Colonic mucosa (tissue), 4 donors: ENCODE data around the gene LY6G6C. TPM values are rescaled to one million over a fixed set of nuclear protein-coding genes. Genes with fewer than 3 reads are reported as not detected.

Experiments
- DNase-seq: peaks from one replicate; pipeline ENCODE4 v3.0.0-alpha.2; 2020
- H3K27ac ChIP-seq: fragments of 200-600 bp; one replicate; pipeline ENCODE4 v1.8.0; 2021
- H3K27me3 ChIP-seq: fragments of 200-600 bp; one replicate; pipeline ENCODE4 v1.8.0; 2021
- H3K36me3 ChIP-seq: fragments of 200-600 bp; one replicate; pipeline ENCODE4 v1.8.0; 2021
- H3K4me1 ChIP-seq: fragments of 200-600 bp; one replicate; pipeline ENCODE4 v1.8.0; 2021; ENCODE audit warnings: mild to moderate bottlenecking
- H3K4me3 ChIP-seq: fragments of 200-600 bp; one replicate; pipeline ENCODE4 v1.8.0; 2021
- H3K9ac ChIP-seq, 2 donors: one replicate each; pipeline ENCODE4 v1.7.0; 2013; ENCODE audit warnings: control low read depth in 2 of 2, low read depth in 2 of 2, low read length in 2 of 2
- H3K9me3 ChIP-seq: fragments of 200-600 bp; one replicate; pipeline ENCODE4 v1.8.0; 2021
- intact Hi-C: fragments of 100-400 bp; cut with DNase I; formaldehyde crosslinking; loops from one replicate; pipeline ENCODE4 v1.14.1; 2022
- total RNA-seq, 2 donors: library from RNA; stranded (reverse); fragmentation: NEBNext Ultra II Directional in 1 of 2; extraction: Animal tissue kit (Norgen Biotek cat#: 25700) in 1 of 2; gene quantifications; one replicate each; pipeline ENCODE4 v1.2.1, GENCODE V29; 2021
- TF ChIP-seq, protein P1 (sequence below): fragments of 200-600 bp; IDR thresholded peaks from one replicate; pipeline ENCODE4 v1.8.0; 2022; ENCODE audit warnings: antibody characterized with exemption, mild to moderate bottlenecking
- donor health status: healthy.
- donor health status: DM: no; HTN: no; CAD: no.
- donor health status: DM: no; HTN: no; CAD: no.

The LY6G6C gene
- total RNA-seq, 2 donors from 2014 or later = 2.3 TPM; not detected in 1

- Histone ChIP-seq H3K9me3 (no peaks in the 10 kb centered on the region), H3K27ac (no peak overlapping the region), H3K4me3 (no peak overlapping the region), H3K9ac (no peak overlapping the region), H3K4me1 (no peaks in the 10 kb centered on the region), H3K27me3 (no peaks in the 10 kb centered on the region), H3K36me3 (no peaks in the 10 kb centered on the region)
- DNase-seq = no peak
- intact Hi-C loops = loop anchor here (10.0 kb wide), 1 partner anchor 192 kb away; the partner anchor contains the start of genes NELFE and SKIC2
- TF ChIP-seq, protein P1, sequence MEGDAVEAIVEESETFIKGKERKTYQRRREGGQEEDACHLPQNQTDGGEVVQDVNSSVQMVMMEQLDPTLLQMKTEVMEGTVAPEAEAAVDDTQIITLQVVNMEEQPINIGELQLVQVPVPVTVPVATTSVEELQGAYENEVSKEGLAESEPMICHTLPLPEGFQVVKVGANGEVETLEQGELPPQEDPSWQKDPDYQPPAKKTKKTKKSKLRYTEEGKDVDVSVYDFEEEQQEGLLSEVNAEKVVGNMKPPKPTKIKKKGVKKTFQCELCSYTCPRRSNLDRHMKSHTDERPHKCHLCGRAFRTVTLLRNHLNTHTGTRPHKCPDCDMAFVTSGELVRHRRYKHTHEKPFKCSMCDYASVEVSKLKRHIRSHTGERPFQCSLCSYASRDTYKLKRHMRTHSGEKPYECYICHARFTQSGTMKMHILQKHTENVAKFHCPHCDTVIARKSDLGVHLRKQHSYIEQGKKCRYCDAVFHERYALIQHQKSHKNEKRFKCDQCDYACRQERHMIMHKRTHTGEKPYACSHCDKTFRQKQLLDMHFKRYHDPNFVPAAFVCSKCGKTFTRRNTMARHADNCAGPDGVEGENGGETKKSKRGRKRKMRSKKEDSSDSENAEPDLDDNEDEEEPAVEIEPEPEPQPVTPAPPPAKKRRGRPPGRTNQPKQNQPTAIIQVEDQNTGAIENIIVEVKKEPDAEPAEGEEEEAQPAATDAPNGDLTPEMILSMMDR = no peak
Measured at GRCh38 chr6:31762878-31763618, 41.5 kb upstream of the LY6G6C start.

- intact Hi-C loops = loop anchor here (10.0 kb wide), 1 partner anchor 192 kb away; the partner anchor contains the start of genes NELFE and SKIC2
- no peaks in the 10 kb centered on the region for H3K27me3 ChIP-seq
- TF ChIP-seq, protein P1 = no peak
- H3K9ac ChIP-seq = no peak within 1 kb of the TSS
- no peak within 1 kb of the TSS for H3K4me3 ChIP-seq
- no peak within 1 kb of the TSS for H3K27ac ChIP-seq
- DNase-seq = no peak
- H3K4me1 ChIP-seq = no peaks in the 10 kb centered on the region
- H3K9me3 ChIP-seq = no peaks in the 10 kb centered on the region
- H3K36me3 ChIP-seq = no peaks in the 10 kb centered on the region
Measured at GRCh38 chr6:31762356-31762755, 40.8 kb upstream of the LY6G6C start, which contains the start of gene SAPCD1. Gene SAPCD1 (plus strand): TSS chr6:31762656. CDS start chr6:31763055, 399 bp downstream.

DNA sequence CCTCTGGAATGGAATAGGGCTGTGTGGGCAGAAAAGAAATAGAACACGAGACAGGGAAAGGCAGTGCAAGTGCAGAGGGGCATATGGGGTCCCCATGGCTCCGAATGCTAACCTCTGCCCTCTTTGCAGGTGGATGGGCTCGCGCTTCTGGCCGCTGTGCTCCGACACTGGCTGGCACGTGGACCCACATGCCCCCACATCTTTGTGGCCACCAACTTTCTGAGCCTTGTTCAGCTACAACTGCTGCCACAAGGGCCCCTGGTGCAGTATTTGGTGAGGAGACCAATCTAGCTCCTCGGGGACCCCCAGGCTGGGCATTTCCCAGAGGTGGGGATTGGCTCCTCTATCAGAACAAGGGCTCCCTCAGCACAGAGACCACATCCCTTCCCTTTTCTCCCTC is 39.8 kb upstream of the LY6G6C start:
- Histone ChIP-seq H3K9me3 (no peaks in the 10 kb centered on the region), H3K36me3 (no peaks in the 10 kb centered on the region), H3K4me3 (no peak overlapping the region), H3K27me3 (no peaks in the 10 kb centered on the region), H3K9ac (no peak overlapping the region), H3K4me1 (no peaks in the 10 kb centered on the region), H3K27ac (no peak overlapping the region)
- intact Hi-C loops = loop anchor here (10.0 kb wide), 1 partner anchor 193 kb away; the partner anchor contains the start of genes NELFE and SKIC2
- DNase-seq = no peak
- TF ChIP-seq, protein P1 = no peak

DNA sequence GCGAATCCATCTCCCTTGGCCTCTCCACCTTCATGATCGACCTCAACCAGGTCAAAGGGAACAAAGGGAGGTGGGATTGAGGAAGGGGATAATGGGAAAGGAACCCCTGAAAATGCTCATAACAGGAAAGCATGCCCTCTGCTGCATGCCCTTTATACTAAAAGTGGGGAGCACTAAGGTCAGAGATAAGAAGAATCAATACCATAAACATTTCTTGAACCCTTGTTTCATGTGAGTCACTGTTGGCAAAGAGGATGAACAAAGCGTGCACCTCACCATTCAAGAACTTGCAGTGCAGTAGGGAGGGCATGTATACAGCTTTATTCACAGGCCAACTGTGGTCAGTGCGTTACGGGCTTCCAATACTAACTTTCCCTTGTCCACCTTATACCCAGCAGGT is 39.2 kb upstream of the LY6G6C start:
- Histone ChIP-seq H3K9me3 (no peaks in the 10 kb centered on the region), H3K4me1 (no peaks in the 10 kb centered on the region), H3K9ac (no peak overlapping the region), H3K4me3 (no peak overlapping the region), H3K36me3 (no peaks in the 10 kb centered on the region), H3K27ac (no peak overlapping the region), H3K27me3 (no peaks in the 10 kb centered on the region)
- TF ChIP-seq, protein P1 = no peak
- DNase-seq = no peak
- intact Hi-C loops = loop anchor here (10.0 kb wide), 1 partner anchor 194 kb away; the partner anchor contains the start of genes NELFE and SKIC2

DNA sequence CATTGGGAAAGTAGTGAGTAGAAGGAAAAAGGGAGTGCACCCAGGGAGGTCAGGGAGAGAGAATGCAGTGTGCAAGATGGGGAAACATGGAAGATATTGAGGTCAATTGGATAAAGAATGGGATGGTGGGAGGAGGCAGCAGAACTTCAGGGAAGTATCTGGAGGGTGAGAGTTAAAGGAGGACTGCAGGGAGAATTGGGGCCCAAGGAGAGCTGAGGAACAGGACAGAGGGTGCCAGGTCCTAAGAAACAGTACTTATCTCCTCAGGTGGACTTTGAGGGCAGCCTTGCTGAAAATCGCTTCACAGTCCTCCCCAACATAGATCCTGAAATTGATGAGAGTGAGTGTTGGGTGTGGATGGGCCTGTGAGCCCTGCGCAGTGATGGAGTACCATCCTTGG is 36.7 kb upstream of the LY6G6C start:
- TF ChIP-seq, protein P1 = no peak
- no peak overlapping the region for H3K9ac ChIP-seq
- no peak overlapping the region for H3K27ac ChIP-seq
- H3K4me3 ChIP-seq = no peak overlapping the region
- H3K9me3 ChIP-seq = no peaks in the 10 kb centered on the region
- H3K27me3 ChIP-seq = no peaks in the 10 kb centered on the region
- intact Hi-C loops = no loop called here
- no peaks in the 10 kb centered on the region for H3K4me1 ChIP-seq
- DNase-seq = no peak
- H3K36me3 ChIP-seq = no peaks in the 10 kb centered on the region
